HUES48 (cell line): ENCODE measurements around the gene SPPL2B.
"Not testable (repeated sequence)": the region's sequence is repeated elsewhere in the genome, so short reads cannot be mapped to it uniquely, and the experiment has no call there.

Experiments
- H3K27ac ChIP-seq: one replicate; pipeline ENCODE4 v1.7.0; 2013; ENCODE audit warnings: low read depth, low read length, inconsistent platforms
- H3K27me3 ChIP-seq: 2 replicates; pipeline ENCODE4 v1.6.1; 2013; ENCODE audit warnings: mild to moderate bottlenecking, low read length; ENCODE audit not compliant: control insufficient read depth, insufficient read depth
- H3K36me3 ChIP-seq: 2 replicates; pipeline ENCODE4 v1.6.1; 2013; ENCODE audit warnings: low read length; ENCODE audit not compliant: control insufficient read depth, insufficient read depth
- H3K4me1 ChIP-seq: 2 replicates; pipeline ENCODE4 v1.6.1; 2013; ENCODE audit warnings: mild to moderate bottlenecking, low read length; ENCODE audit not compliant: control insufficient read depth, insufficient read depth
- H3K4me3 ChIP-seq: 2 replicates; pipeline ENCODE4 v1.5.1; 2013; ENCODE audit warnings: mild to moderate bottlenecking, low read depth, low read length
- H3K9ac ChIP-seq: 2 replicates; pipeline ENCODE4 v1.6.1; 2013; ENCODE audit warnings: mild to moderate bottlenecking, low read depth, low read length, moderate library complexity
- H3K9me3 ChIP-seq: 2 replicates; pipeline ENCODE4 v1.6.1; 2013; ENCODE audit warnings: low read length; ENCODE audit not compliant: control insufficient read depth, insufficient read depth

The SPPL2B gene, protein sequence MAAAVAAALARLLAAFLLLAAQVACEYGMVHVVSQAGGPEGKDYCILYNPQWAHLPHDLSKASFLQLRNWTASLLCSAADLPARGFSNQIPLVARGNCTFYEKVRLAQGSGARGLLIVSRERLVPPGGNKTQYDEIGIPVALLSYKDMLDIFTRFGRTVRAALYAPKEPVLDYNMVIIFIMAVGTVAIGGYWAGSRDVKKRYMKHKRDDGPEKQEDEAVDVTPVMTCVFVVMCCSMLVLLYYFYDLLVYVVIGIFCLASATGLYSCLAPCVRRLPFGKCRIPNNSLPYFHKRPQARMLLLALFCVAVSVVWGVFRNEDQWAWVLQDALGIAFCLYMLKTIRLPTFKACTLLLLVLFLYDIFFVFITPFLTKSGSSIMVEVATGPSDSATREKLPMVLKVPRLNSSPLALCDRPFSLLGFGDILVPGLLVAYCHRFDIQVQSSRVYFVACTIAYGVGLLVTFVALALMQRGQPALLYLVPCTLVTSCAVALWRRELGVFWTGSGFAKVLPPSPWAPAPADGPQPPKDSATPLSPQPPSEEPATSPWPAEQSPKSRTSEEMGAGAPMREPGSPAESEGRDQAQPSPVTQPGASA

DNA sequence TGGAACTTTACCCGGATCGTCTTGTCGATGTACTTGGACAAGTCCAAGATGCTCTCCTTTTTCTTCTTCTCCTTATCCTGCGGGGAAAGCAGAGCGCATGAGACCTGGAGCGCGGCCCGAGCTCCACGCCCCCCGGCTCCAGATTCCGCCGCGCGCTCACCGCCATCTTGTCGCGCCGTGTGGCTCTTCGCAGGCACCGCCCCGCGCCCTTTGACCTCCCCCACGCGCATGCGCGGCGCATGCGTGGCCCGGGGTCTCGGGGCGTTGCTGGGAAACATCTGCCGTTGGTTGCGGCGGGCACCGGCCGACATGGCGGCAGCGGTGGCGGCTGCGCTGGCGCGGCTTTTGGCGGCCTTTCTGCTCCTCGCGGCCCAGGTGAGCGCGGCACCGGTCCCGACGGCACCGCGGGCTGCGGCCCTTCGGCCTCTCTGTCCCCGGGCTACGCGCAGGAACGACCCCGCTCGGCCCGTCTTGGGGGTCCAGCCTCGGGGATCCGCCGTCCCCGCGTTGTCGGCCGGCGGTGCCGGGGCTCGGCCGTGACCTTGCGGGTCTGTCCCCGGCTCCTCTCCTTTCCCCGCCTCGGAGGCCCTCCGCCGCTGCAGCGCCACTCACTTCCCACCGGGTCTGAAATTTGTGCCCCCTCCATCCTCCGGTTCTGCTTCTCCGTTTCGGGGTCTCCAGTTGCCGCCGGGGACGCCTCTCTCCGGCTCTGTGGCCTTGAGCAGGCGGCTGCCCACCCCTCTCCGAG, at the start of gene SPPL2B, which contains the start of gene LSM7:
Gene SPPL2B (plus strand): TSS at position 284 of the 748 bp plus-strand sequence. CDS start 26 bp downstream, at position 310.
Gene LSM7 (minus strand): TSS at position 186 of the 748 bp plus-strand sequence. CDS start 20 bp downstream, at position 166.
- H3K4me3 ChIP-seq = peak within 1 kb of the TSS; percentile 99

DNA sequence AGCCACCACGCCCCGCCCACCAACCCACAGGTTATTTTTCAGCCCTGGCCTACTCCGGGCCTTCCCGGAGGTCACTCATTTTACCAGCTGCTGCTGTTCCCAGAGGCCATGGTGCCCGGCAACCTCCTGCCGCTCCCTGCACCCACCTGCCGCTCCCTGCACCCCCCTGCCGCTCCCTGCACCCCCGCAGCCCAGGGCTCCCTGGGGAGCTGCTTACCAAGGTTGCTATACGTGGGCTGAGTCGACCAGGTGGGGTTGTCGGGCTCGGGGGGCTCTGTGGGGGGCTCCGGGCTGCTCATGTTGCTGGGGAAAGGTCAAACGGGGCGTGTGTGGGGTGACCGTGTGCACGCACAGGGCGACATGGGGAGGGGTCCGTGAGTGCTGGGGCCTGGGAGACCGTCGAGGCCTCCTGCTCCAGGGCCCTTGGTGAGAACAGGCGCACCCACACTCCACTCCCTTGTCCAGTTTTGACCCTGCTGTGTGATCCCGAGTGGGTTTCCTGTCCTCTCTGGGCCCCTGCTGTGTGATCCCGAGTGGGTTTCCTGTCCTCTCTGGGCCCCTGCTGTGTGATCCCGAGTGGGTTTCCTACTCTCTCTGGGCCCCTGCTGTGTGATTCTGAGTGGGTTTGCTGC, 47.7 kb upstream of the SPPL2B start:
- Histone ChIP-seq H3K9ac (no peak overlapping the region), H3K36me3 (no peaks in the 10 kb centered on the region), H3K4me1 (no peaks in the 10 kb centered on the region), H3K4me3 (no peak overlapping the region), H3K27ac (no peak overlapping the region), H3K9me3 (no peaks in the 10 kb centered on the region), H3K27me3 (peaks cover 23% of the 10 kb centered on the region)

More for the DNA sequence above, at the start of gene SPPL2B, which contains the start of gene LSM7:
- Histone ChIP-seq H3K4me1 (peaks cover 30% of the 10 kb centered on the region), H3K9ac (peak within 1 kb of the TSS; percentile 90), H3K9me3 (no peaks in the 10 kb centered on the region), H3K27ac (peak within 1 kb of the TSS; percentile 95), H3K27me3 (no peaks in the 10 kb centered on the region), H3K36me3 (peaks cover 21% of the 10 kb centered on the region)

DNA sequence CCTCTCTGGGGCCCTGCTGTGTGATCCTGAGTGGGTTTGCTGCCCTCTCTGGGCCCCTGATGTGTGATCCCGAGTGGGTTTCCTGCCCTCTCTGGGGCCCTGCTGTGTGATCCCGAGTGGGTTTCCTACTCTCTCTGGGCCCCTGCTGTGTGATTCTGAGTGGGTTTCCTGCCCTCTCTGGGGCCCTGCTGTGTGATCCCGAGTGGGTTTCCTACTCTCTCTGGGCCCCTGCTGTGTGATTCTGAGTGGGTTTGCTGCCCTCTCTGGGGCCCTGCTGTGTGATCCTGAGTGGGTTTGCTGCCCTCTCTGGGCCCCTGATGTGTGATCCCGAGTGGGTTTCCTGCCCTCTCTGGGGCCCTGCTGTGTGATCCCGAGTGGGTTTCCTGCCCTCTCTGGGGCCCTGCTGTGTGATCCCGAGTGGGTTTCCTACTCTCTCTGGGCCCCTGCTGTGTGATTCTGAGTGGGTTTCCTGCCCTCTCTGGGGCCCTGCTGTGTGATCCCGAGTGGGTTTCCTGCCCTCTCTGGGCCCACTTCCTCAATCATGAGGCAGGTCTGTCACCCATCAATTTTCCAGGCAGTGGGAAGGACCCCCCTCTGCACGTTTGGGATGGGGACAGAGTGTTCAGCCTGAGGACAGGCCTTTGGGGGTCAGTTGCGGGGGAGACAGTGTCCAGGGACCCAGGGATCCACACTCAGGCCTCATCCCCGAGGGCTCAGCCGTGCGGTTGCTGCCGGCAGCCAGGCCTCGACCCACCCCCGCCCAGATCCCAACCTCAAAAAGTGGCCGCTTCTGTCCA, 47.0 kb upstream of the SPPL2B start:
- Histone ChIP-seq H3K27me3 (peaks cover 23% of the 10 kb centered on the region), H3K4me3 (peak overlapping the region; percentile 57)
- H3K27ac ChIP-seq, H3K4me1 ChIP-seq, H3K9me3 ChIP-seq, H3K9ac ChIP-seq, H3K36me3 ChIP-seq: not testable (repeated sequence)

DNA sequence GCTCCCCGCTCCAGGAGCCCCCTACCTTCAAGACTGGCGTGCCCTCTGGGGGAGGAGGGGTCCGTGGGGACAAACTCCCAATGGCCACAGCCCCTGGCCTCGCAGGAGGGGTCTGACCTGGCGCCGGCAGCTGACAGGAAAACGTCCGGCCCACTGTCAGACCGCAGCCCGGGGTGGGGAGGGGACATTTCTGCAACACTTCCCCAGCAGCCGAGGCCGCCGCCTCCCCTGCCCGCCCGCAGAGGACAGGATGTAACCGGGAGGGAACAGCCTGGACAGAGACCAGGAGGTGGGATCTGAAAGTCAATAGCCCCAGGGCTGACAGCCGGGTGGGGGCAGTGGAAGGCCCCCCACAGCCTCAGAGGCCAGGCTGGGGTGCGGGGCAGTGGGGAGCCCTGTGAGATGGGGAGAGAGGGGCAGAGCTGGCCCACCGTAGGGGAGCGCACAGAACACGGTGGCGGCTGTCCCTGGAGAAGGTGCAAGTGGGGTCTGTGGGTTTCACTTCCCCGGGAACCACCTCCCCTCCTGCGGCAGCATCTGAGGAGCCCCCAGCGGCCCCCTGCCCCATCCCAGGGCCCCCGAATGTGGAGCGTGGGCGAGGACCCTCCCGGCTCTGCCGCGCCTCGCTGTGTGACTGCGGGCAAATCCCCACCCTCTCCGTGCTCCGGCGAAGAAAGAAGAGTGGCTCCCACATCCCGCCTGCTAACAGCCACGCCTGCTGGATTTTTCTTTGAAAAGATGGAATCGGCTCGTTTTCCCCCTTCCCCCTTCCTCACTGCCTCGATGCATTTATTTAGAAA, 46.2 kb upstream of the SPPL2B start, which contains the start of gene PEAK3:
Gene PEAK3 (minus strand): TSS at position 114 of the 800 bp plus-strand sequence. CDS start 1,244 bp downstream, outside the sequence.
- Histone ChIP-seq H3K27ac (no peak within 1 kb of the TSS), H3K9me3 (no peaks in the 10 kb centered on the region), H3K4me3 (peak within 1 kb of the TSS; percentile 57), H3K27me3 (peaks cover 24% of the 10 kb centered on the region), H3K36me3 (no peaks in the 10 kb centered on the region), H3K4me1 (no peaks in the 10 kb centered on the region), H3K9ac (no peak within 1 kb of the TSS)

DNA sequence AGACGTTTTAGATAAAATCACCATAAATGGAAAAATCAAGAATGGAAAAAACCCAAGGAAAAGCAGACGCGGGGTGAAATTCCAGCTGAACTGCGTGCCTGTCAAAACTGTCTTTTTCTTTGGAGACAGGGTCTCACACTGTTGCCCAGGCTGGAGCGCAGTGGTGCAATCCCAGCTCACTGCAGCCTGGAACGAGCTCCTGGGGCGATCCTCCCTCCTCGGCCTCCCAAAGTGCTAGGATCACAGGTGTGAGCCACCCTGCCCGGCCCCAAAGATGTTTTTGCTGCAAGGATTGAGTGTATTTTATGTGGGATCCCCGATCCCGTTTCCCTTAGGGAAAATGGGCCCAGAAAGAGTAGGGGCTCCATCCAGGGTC, 45.6 kb upstream of the SPPL2B start:
- Histone ChIP-seq H3K9ac (no peak overlapping the region), H3K4me1 (no peaks in the 10 kb centered on the region), H3K27me3 (peaks cover 30% of the 10 kb centered on the region), H3K27ac (no peak overlapping the region), H3K36me3 (no peaks in the 10 kb centered on the region), H3K9me3 (no peaks in the 10 kb centered on the region), H3K4me3 (0 out of 2 replicates have a peak overlapping the region, but pooled peaks have one; percentile 57)

DNA sequence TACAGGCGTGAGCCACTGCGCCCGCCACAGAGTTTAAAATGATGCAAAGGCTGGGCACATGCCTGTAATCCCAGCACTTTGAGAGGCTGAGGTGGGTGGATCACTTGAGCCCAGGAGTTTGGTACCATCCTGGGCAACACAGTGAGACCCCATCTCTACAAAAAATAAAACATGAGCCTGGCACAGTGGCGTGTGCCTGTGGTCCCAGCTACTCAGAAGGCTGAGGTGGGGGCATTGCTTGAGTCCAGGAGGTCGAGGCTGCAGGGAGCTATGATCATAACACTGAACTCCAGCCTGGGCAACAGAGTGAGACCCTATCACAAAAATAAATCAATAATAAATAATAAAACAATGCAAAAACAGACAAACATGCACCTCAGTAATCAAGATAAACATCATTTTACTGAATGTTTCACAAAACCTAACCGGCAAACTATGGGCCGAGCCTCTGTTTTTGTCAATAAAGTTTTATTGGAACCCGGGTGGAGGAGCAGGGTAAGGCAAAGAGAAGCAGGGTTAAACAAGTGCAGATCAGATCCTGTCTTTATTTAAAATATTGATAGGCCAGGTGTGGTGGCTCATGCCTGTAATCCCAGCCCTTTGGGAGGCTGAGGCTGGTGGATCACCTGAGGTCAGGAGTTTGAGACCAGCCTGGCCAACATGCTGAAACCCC, 44.5 kb upstream of the SPPL2B start:
- Histone ChIP-seq H3K27me3 (peaks cover 41% of the 10 kb centered on the region), H3K9ac (no peak overlapping the region), H3K27ac (no peak overlapping the region), H3K4me1 (no peaks in the 10 kb centered on the region), H3K9me3 (no peaks in the 10 kb centered on the region), H3K4me3 (no peak overlapping the region), H3K36me3 (no peaks in the 10 kb centered on the region)

DNA sequence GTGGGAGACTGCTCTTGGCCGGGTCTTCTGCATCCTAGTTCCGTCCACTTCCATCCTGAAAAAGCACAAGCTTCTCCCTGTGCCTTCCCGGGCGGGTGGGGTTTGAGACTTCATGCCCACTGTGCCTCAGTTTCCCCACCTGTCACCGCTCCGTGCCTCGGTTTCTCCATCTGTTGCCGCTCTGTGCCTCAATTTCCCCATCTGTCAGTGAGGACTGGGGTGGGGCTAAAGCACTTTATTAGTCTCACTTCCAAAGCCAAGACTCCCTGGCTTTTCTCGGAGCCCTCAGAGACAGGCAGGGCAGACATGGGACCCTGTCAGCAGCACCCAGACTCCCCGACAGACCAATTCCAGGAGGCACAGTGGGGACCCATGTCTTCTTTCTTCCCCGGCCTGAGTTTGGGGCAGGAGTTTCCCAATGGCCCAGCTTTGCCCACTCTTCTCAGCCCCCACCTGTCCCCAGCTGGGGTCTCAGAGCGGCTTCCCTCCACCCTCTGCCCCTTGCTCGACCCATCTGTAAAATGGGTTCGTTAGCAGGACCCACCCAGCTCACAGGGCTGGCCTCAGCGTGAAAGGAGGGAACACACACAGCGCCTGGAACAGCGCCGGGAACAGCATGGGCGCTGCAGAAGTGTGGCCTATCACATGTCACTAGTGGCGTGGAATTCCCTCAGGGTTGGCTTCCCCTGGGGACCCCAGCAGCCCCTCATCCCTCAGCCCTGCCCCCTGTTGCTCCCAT, 41.9 kb upstream of the SPPL2B start:
- Histone ChIP-seq H3K27me3 (peaks cover 66% of the 10 kb centered on the region), H3K27ac (no peak overlapping the region), H3K4me3 (no peak overlapping the region), H3K4me1 (no peaks in the 10 kb centered on the region; the same call in 1 of the 2 replicates), H3K9ac (no peak overlapping the region), H3K36me3 (no peaks in the 10 kb centered on the region), H3K9me3 (no peaks in the 10 kb centered on the region)

DNA sequence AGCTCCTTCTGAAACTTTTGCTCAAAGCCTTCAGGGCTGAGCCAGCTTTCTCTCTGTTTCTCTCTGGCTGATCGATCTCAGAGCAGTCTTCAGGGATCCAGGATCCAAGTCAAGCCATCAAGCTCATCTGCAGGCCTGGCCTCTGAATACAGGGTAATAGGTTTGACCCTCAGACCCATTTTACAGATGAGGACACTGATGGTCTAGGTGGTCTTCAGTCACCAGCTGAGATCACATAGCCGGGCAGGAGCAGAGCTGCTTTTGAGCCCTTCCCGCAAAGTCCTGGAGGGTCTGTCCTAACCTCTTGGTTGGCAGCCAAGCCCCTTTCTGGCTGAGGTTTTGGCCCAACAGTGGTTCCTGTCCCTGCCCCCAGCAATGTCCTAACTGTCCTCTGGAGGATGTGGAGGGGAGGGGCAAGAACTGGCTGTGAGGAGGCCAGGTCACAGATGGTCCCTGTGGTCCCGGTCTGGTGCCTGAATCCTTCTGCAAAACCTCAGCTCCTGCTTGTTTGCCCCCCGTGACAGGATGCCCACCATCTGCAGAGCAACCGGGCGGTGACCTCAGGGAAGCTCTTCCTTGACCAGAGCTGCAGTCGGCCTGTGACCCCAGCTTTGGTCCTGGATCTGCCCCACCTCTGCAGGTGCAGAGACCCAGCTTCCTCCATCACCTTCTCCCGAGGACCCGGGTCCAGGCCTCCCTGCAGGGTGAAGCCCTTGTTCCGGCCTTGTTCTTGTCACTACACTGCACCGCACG, 40.7 kb upstream of the SPPL2B start:
- Histone ChIP-seq H3K36me3 (no peaks in the 10 kb centered on the region), H3K9ac (no peak overlapping the region), H3K9me3 (no peaks in the 10 kb centered on the region), H3K27me3 (peaks cover 66% of the 10 kb centered on the region), H3K4me3 (no peak overlapping the region), H3K4me1 (no peaks in the 10 kb centered on the region; the same call in 1 of the 2 replicates), H3K27ac (no peak overlapping the region)
